ENCODE data around the gene CCDC182.

GRCh38 chr17:57720386-57721035, 24.6 kb downstream of the CCDC182 start:
- TF ChIP-seq, protein P1, sequence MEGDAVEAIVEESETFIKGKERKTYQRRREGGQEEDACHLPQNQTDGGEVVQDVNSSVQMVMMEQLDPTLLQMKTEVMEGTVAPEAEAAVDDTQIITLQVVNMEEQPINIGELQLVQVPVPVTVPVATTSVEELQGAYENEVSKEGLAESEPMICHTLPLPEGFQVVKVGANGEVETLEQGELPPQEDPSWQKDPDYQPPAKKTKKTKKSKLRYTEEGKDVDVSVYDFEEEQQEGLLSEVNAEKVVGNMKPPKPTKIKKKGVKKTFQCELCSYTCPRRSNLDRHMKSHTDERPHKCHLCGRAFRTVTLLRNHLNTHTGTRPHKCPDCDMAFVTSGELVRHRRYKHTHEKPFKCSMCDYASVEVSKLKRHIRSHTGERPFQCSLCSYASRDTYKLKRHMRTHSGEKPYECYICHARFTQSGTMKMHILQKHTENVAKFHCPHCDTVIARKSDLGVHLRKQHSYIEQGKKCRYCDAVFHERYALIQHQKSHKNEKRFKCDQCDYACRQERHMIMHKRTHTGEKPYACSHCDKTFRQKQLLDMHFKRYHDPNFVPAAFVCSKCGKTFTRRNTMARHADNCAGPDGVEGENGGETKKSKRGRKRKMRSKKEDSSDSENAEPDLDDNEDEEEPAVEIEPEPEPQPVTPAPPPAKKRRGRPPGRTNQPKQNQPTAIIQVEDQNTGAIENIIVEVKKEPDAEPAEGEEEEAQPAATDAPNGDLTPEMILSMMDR (IDR thresholded peaks at IDR 0.05; ENCODE audit: low read length) = no peak
- TF ChIP-seq EZH2 (IDR thresholded peaks at IDR 0.05; ENCODE audit: borderline replicate concordance, low read length) = no peak
